HepG2 (cell line): Measurements from ENCODE around the gene ARL15.

Experiments used
- CREB1 ChIP-seq, 2 experiments: fragments of 450-650 bp in 1 of 2; IDR thresholded peaks; 2 replicates each; pipeline ENCODE4 v1.6.1; 2016 to 2017; ENCODE audit warnings: control low read depth in 1 of 2, mild to moderate bottlenecking in 1 of 2, missing compliant biosample characterization in 1 of 2, missing genetic modification characterization in 1 of 2
- CTCF ChIP-seq: sonication (generic); formaldehyde crosslinking; IDR thresholded peaks from 2 replicates; pipeline ENCODE4 v1.5.0; 2020; ENCODE audit warnings: mild to moderate bottlenecking, missing genetic modification reagents, moderate library complexity
- ERF ChIP-seq: IDR thresholded peaks from 2 replicates; pipeline ENCODE4 v1.6.1; 2018; ENCODE audit warnings: missing biosample characterization, missing genetic modification reagents
- EZH2 ChIP-seq: conservative IDR thresholded peaks from 2 replicates; pipeline ENCODE4 v1.6.1; 2012; ENCODE audit warnings: mild to moderate bottlenecking, low read depth, low read length, moderate library complexity
- FOSL1 ChIP-seq: sonication (generic); formaldehyde crosslinking; IDR thresholded peaks from 2 replicates; pipeline ENCODE4 v1.9.0; 2021; ENCODE audit warnings: missing genetic modification reagents, borderline replicate concordance
- HNRNPH1 ChIP-seq: fragments of 200-400 bp; formaldehyde crosslinking; optimal IDR thresholded peaks from 2 replicates; pipeline ENCODE3; 2017; ENCODE audit warnings: mild to moderate bottlenecking, low read depth, low read length
- MZF1 ChIP-seq: sonication (generic); formaldehyde crosslinking; IDR thresholded peaks from 2 replicates; pipeline ENCODE4 v1.8.1; 2023; ENCODE audit warnings: mild to moderate bottlenecking, missing genetic modification reagents, borderline replicate concordance
- POLR2A ChIP-seq, 2 experiments: IDR thresholded peaks; 2 replicates each; pipeline ENCODE4 v1.6.1; 2011; ENCODE audit warnings: low read depth in 2 of 2, low read length in 2 of 2, mild to moderate bottlenecking in 1 of 2, moderate library complexity in 1 of 2; ENCODE audit not compliant: insufficient read depth in 1 of 2
- ZNF232 ChIP-seq: sonication (generic); formaldehyde crosslinking; IDR thresholded peaks from 2 replicates; pipeline ENCODE4 v1.4.0; 2020; ENCODE audit warnings: missing genetic modification reagents, borderline replicate concordance
- ZNF512 ChIP-seq: sonication (generic); formaldehyde crosslinking; IDR thresholded peaks from 2 replicates; pipeline ENCODE4 v1.4.0; 2020; ENCODE audit warnings: mild to moderate bottlenecking, missing genetic modification reagents
- ZNF639 ChIP-seq: conservative IDR thresholded peaks from 2 replicates; pipeline ENCODE4 v1.6.1; 2018; ENCODE audit warnings: missing genetic modification reagents

- TF ChIP-seq ERF (CRISPR knock-in tag), result no peak
- no peak for TF ChIP-seq ZNF512 (CRISPR knock-in tag)
- no peak for TF ChIP-seq POLR2A (IDR thresholded peaks at IDR 0.05; ENCODE audit: insufficient read depth in 1 of 2, low read depth in 2 of 2, low read length in 2 of 2)
- no peak for TF ChIP-seq ZNF232 (CRISPR knock-in tag)
- TF ChIP-seq FOSL1, result no peak
- no peak for TF ChIP-seq CREB1 (IDR thresholded peaks at IDR 0.05)
- TF ChIP-seq CREB1 (CRISPR knock-in tag; IDR thresholded peaks at IDR 0.05), result no peak
- no peak for TF ChIP-seq CTCF (CRISPR knock-in tag)
- no peak for TF ChIP-seq MZF1 (CRISPR knock-in tag)
- TF ChIP-seq HNRNPH1, result no peak
- no peak for TF ChIP-seq EZH2
- TF ChIP-seq ZNF639, result no peak
These were observed 9.2 kb downstream of the ARL15 start for GRCh38 chr5:54301220-54301619.
